ENCODE measurements around the gene XAF1. TPM values are rescaled to one million over a fixed set of nuclear protein-coding genes. Genes with fewer than 3 reads are reported as not detected.
"Not testable (repeated sequence)": the region's sequence is repeated elsewhere in the genome, so short reads cannot be mapped to it uniquely, and the experiment has no call there.

Gene XAF1
- polyA plus RNA-seq, 2 donors = 9.4 to 26.8 TPM

GRCh38 chr17:6816368-6816767 lies 60.5 kb downstream of the XAF1 start:
- not testable (repeated sequence) for H3K27ac ChIP-seq (ENCODE audit: low read depth in 2 of 2, low read length in 1 of 2); H3K27me3 ChIP-seq (ENCODE audit: control insufficient read depth in 1 of 2, insufficient read depth in 2 of 2, low read length in 2 of 2); H3K9me3 ChIP-seq (ENCODE audit: control insufficient read depth in 2 of 2, insufficient read depth in 1 of 2, low read depth in 1 of 2, low read length in 1 of 2); H3K4me3 ChIP-seq (ENCODE audit: low read depth in 1 of 2, low read length in 2 of 2); H3K36me3 ChIP-seq (ENCODE audit: control insufficient read depth in 2 of 2, insufficient read depth in 2 of 2, low read length in 1 of 2); H3K4me1 ChIP-seq (ENCODE audit: control insufficient read depth in 2 of 2, insufficient read depth in 2 of 2, low read length in 1 of 2)
- WGBS, 2 donors = 71 to 76% methylated on average over 3 of the region's 3 CpGs

- Histone ChIP-seq H3K36me3 (ENCODE audit: control insufficient read depth in 2 of 2, insufficient read depth in 2 of 2, low read length in 1 of 2) (no peaks in the 10 kb centered on the region), H3K9me3 (ENCODE audit: control insufficient read depth in 2 of 2, insufficient read depth in 1 of 2, low read depth in 1 of 2, low read length in 1 of 2) (peaks cover 0 to 2% of the 10 kb centered on the region in 2 donors), H3K4me1 (ENCODE audit: control insufficient read depth in 2 of 2, insufficient read depth in 2 of 2, low read length in 1 of 2) (no peaks in the 10 kb centered on the region), H3K27me3 (ENCODE audit: control insufficient read depth in 1 of 2, insufficient read depth in 2 of 2, low read length in 2 of 2) (peaks cover 0 to 5% of the 10 kb centered on the region in 2 donors), H3K4me3 (ENCODE audit: low read depth in 1 of 2, low read length in 2 of 2) (no peak overlapping the region), H3K27ac (ENCODE audit: low read depth in 2 of 2, low read length in 1 of 2) (no peak overlapping the region)
- 84 to 95% methylated on average over 3 of the region's 3 CpGs for whole genome bisulfite sequencing, 2 donors
These were observed 63.1 kb downstream of the XAF1 start for GRCh38 chr17:6818938-6819337.

- no peak overlapping the region for H3K4me3 ChIP-seq (ENCODE audit: low read depth in 1 of 2, low read length in 2 of 2)
- no peaks in the 10 kb centered on the region for H3K36me3 ChIP-seq (ENCODE audit: control insufficient read depth in 2 of 2, insufficient read depth in 2 of 2, low read length in 1 of 2)
- no peaks in the 10 kb centered on the region for H3K9me3 ChIP-seq (ENCODE audit: control insufficient read depth in 2 of 2, insufficient read depth in 1 of 2, low read depth in 1 of 2, low read length in 1 of 2)
- no peak overlapping the region for H3K27ac ChIP-seq (ENCODE audit: low read depth in 2 of 2, low read length in 1 of 2)
- peaks cover 0 to 5% of the 10 kb centered on the region in 2 donors for H3K27me3 ChIP-seq (ENCODE audit: control insufficient read depth in 1 of 2, insufficient read depth in 2 of 2, low read length in 2 of 2)
- no peaks in the 10 kb centered on the region for H3K4me1 ChIP-seq (ENCODE audit: control insufficient read depth in 2 of 2, insufficient read depth in 2 of 2, low read length in 1 of 2)
These were observed 67.2 kb downstream of the XAF1 start for GRCh38 chr17:6823011-6823442.

Other genes with a start within 250 kb of the XAF1 start
- gene PITPNM3, start 199.5 kb upstream of the XAF1 start, polyA plus RNA-seq = 10 to 100 TPM in 1 of 2 donors, 1 to 10 TPM in 1; 9.5 to 14.4 TPM
- gene KIAA0753, start 115.3 kb upstream of the XAF1 start, polyA plus RNA-seq = 1 to 10 TPM; 5.8 to 6.7 TPM
- gene TXNDC17, start 115.0 kb upstream of the XAF1 start, polyA plus RNA-seq = 100 to 1,000 TPM; 578 to 612 TPM
- 10 to 100 TPM; 18.1 to 34.6 TPM for gene MED31, start 104.4 kb upstream of the XAF1 start, polyA plus RNA-seq
- gene C17orf100, start 104.3 kb upstream of the XAF1 start, polyA plus RNA-seq = 1 to 10 TPM; 2.1 to 2.9 TPM
- 1 to 10 TPM in 1 of 2 donors, under 1 TPM in 1; 0.49 to 2.1 TPM for gene SLC13A5, start 42.7 kb upstream of the XAF1 start, polyA plus RNA-seq
- gene FBXO39, start 20.2 kb downstream of the XAF1 start, polyA plus RNA-seq = under 1 TPM; 0.28 to 0.61 TPM
- gene TEKT1, start 75.7 kb downstream of the XAF1 start, polyA plus RNA-seq = not detected
- gene ALOX12, start 240.0 kb downstream of the XAF1 start, polyA plus RNA-seq = 10 to 100 TPM; 54.4 to 66.5 TPM

All from esophagus (tissue), 2 donors.